Coronary artery (tissue), 2 donors: ENCODE measurements around the gene RAB3IL1.
A peak's percentile ranks its signal among the peaks of the same experiment; 100 is the strongest.

Experiments used
- DNase-seq: peaks from one replicate; pipeline ENCODE4 v3.0.0-alpha.2; 2017; ENCODE audit warnings: low spot score
- H3K27ac ChIP-seq, 2 donors: fragments of 200-600 bp; sonication (generic); one replicate each; pipeline ENCODE4 v1.5.1; 2016 to 2019
- H3K4me3 ChIP-seq: fragments of 200-600 bp; sonication (generic); 2 replicates; pipeline ENCODE4 v1.5.1; 2016; ENCODE audit warnings: mild to moderate bottlenecking, moderate library complexity
- TF ChIP-seq, protein P1 (sequence below): fragments of 200-600 bp; sonication (generic); IDR thresholded peaks from one replicate; pipeline ENCODE4 v1.5.1; 2019; ENCODE audit warnings: antibody characterized with exemption

The RAB3IL1 gene

DNA sequence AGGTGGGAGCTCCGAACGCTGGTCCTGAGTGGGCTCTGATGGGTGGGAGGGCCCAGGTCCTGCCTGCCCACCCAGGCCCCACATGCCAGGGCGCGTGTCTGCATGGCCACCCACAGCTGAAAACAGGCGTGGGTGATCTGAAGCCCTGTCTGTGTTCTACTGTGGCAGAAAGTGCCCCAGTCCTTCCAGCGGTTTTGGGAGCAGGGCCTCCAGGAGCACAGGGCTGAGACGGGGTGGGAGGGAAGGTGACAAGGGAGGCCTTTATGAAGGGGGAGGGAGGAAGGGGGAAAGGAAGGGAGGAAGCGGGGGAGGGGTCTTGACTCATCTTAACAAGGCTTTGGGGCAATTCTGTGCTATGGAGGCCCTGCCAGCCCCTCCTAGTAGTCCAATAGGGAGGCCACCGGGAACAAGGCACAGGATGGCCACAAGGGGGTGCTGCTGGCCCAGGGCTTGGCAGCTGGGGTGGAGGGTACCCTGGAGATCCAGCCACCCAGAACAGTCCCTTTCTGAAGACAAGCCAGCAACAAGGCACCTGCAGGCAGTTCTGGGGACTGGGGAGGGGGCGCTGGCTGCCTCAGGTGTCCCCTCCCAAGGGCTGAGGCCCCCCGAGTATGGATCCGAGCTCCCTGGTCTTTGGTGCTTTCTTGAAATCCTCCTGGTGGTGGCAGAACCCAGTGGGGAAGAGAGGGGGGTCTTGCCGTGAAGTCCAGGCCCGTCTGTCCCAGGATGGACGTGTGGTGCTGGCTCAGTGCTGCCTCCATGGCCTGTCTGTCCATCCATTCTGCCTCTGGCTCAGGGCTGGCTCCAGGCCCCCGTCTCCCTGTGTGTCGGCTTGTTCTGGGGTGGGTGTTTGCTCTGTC lies 19.7 kb downstream of the RAB3IL1 start:
- Histone ChIP-seq H3K4me3 (no peak overlapping the region), H3K27ac (peak overlapping the region; percentile 16 to 68)
- TF ChIP-seq, protein P1, sequence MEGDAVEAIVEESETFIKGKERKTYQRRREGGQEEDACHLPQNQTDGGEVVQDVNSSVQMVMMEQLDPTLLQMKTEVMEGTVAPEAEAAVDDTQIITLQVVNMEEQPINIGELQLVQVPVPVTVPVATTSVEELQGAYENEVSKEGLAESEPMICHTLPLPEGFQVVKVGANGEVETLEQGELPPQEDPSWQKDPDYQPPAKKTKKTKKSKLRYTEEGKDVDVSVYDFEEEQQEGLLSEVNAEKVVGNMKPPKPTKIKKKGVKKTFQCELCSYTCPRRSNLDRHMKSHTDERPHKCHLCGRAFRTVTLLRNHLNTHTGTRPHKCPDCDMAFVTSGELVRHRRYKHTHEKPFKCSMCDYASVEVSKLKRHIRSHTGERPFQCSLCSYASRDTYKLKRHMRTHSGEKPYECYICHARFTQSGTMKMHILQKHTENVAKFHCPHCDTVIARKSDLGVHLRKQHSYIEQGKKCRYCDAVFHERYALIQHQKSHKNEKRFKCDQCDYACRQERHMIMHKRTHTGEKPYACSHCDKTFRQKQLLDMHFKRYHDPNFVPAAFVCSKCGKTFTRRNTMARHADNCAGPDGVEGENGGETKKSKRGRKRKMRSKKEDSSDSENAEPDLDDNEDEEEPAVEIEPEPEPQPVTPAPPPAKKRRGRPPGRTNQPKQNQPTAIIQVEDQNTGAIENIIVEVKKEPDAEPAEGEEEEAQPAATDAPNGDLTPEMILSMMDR, result peak; percentile 93
- no peak for DNase-seq

DNA sequence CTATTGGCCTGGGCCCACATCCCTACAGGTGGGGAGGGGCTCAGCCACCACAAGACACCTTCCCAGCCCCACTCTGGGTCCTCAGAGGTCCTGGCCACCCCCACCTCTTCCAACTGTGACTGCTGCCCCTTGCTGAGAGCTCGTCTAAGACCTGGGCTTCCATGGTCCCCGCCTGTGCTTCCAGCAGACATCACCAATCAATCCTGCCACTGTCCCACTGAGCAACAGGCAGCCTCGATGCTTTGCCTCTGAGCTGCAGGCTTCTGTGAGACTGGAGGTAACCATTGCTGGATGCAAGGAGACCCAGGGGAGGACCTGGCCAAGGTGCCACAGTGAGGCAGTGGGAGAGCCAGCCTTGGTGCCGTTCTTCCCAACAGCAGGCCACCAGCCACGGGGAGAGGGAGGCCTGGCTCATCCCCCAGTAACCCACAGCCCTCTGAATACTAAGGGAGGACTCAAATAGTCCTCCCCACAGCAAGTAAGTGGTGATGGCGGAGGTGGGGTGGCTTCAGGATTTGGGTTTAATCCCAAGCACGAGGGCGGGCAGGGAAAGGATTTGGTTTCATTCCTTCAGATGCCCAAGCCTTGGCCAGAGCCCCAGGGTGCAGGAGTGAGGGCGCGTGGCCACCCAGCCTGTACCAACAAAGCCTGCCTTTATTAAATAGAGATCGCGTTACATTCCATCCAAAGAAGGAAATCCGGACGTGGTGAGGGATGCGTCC lies 20.5 kb downstream of the RAB3IL1 start:
- H3K4me3 ChIP-seq, result no peak overlapping the region
- peak overlapping the region; percentile 16 to 68 for H3K27ac ChIP-seq
- TF ChIP-seq, protein P1, result no peak
- DNase-seq, result no peak

DNA sequence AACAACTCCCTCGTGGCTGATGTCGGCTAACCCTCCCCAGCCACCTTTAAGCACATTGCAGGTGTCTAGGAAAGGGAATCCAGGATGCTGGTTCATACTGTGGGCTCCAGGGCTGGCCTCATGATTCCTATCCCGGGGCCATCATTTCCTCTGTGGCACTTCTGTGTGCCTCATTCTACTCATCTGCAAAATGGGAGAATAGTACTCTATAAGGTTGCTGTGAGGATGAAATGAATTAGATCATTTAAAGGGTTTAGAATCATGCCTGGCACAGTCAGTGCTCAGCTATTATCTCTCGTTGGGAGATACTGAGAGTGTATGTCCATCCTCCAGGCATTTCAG lies 21.7 kb downstream of the RAB3IL1 start:
- H3K27ac ChIP-seq, result no peak overlapping the region
- no peak overlapping the region for H3K4me3 ChIP-seq
- DNase-seq, result no peak
- TF ChIP-seq, protein P1, result no peak

DNA sequence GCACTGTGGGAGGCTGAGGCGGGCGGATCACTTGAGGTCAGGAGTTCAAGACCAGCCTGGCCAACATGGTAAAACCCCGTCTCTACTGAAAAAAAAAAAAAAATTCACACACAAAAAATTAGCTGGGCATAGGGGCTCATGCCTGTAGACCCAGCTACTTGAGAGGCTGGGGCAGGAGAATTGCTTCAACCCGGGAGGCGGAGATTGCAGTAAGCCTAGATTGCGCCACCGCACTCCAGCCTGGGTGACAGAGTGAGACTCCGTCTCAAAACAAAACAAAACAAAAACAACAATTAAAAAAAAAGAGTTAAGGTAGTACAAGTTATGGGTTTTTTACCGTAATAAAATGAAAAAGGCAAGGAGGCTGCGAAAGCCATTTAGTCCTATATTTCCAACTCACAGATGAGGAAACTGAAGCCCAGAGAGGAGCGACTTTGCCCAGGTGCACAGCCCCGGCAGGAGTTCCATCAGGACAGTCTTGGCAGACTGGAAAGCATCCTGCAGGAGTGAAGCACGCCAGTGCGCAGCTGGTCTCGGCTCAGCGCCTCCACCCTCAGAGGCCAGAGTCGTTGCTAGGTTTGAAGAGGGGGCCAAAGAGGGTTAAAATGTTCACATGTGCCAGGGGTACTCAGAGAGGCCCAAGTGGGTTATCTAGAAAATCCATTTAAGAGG lies 22.2 kb downstream of the RAB3IL1 start:
- Histone ChIP-seq H3K4me3 (no peak overlapping the region), H3K27ac (no peak overlapping the region)
- TF ChIP-seq, protein P1, result no peak
- DNase-seq, result no peak

DNA sequence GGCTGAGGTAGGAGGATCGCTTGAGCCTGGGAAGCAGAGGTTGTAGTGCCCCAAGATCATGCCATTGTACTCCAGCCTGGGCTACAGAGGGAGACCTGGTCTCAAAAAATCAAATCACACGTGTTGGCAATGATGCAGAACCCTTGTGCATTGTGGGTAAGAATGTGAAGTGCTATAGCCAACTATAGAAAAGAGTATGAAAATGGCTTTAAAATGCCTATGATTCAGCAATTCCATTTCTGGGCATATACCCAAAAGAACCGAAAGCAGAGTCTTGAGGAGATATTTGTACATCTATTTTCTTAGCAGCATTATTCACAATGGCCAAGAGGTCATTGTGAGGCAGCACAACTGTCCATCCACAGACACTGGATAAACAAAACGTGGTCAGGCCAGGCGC lies 23.4 kb downstream of the RAB3IL1 start:
- TF ChIP-seq, protein P1, result no peak
- no peak overlapping the region for H3K4me3 ChIP-seq
- H3K27ac ChIP-seq, result peak overlapping the region; percentile 41 to 73
- DNase-seq, result no peak

DNA sequence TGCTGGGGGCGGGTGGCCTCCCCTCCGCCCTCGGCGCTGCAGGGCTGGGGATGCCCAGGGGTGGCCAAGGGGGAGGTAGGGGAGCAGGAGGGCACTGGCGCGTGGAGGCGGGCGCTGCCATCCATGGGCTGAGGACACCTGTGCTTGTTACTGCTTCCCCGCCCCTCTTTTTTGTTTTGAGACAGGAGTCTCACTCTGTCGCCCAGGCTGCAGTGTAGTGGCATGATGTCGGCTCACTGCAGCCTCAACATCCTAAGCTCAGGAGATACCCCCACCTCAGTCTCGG lies 25.3 kb downstream of the RAB3IL1 start:
- Histone ChIP-seq H3K27ac (peak overlapping the region; percentile 84 to 100), H3K4me3 (peak overlapping the region; percentile 99)
- no peak for DNase-seq
- TF ChIP-seq, protein P1, result no peak
